A549 (cell line): ENCODE data around the gene FMNL2. TPM values are rescaled to one million over a fixed set of nuclear protein-coding genes. Genes with fewer than 3 reads are reported as not detected.

Experiments used
- BCL3 ChIP-seq: fragments of >200 bp; sonication (Bioruptor Twin); formaldehyde crosslinking; IDR thresholded peaks from 3 replicates; pipeline ENCODE4 v1.6.1; 2016
- CBX2 ChIP-seq: fragments of 200-600 bp; sonication (generic); IDR thresholded peaks from 2 replicates; pipeline ENCODE4 v1.6.1; 2016; ENCODE audit warnings: low read depth, mild to moderate bottlenecking, borderline replicate concordance
- CBX8 ChIP-seq: fragments of 200-600 bp; sonication (generic); IDR thresholded peaks from 2 replicates; pipeline ENCODE4 v1.6.1; 2016
- CHD2 ChIP-seq: fragments of 150-350 bp; IDR thresholded peaks from 2 replicates; pipeline ENCODE4 v1.6.1; 2014; ENCODE audit warnings: low read length; ENCODE audit not compliant: partially characterized antibody
- EHF ChIP-seq: fragments of 250-450 bp; sonication (Bioruptor Pico); IDR thresholded peaks from 2 replicates; pipeline ENCODE4 v1.5.0; 2020; ENCODE audit warnings: mild to moderate bottlenecking
- ELK1 ChIP-seq: fragments of 150-350 bp; IDR thresholded peaks from 2 replicates; pipeline ENCODE4 v1.6.1; 2014; ENCODE audit warnings: low read depth, mild to moderate bottlenecking, low read length
- EP300 ChIP-seq, 2 experiments: fragments of >200 bp; sonication (Bioruptor Twin); formaldehyde crosslinking; IDR thresholded peaks; 2 replicates in 1 of 2; 3 replicates in 1 of 2; pipeline ENCODE4 v1.6.1; 2016 to 2017
- FOSL2 ChIP-seq, 2 experiments: fragments of 450-650 bp in 1 of 2; fragments of >200 bp in 1 of 2; sonication (Bioruptor Twin) in 1 of 2; formaldehyde crosslinking; IDR thresholded peaks; 2 replicates each; pipeline versions ENCODE4 v1.5.0 to v1.6.1; 2016 to 2020; ENCODE audit warnings: mild to moderate bottlenecking in 1 of 2, moderate library complexity in 1 of 2
- GATA3 ChIP-seq: IDR thresholded peaks from 2 replicates; pipeline ENCODE4 v1.6.1; 2012; ENCODE audit warnings: borderline replicate concordance
- HDAC2 ChIP-seq: fragments of 200-600 bp; sonication (generic); IDR thresholded peaks from 2 replicates; pipeline ENCODE4 v1.6.1; 2016
- HES2 ChIP-seq: fragments of >200 bp; sonication (Bioruptor Twin); formaldehyde crosslinking; IDR thresholded peaks from 2 replicates; pipeline ENCODE4 v1.6.1; 2016
- HOXB13 ChIP-seq: fragments of 250-450 bp; sonication (Bioruptor Pico); IDR thresholded peaks from 2 replicates; pipeline ENCODE4 v1.5.0; 2020; ENCODE audit warnings: low read depth, mild to moderate bottlenecking, moderate library complexity
- JUNB ChIP-seq: fragments of >200 bp; sonication (Bioruptor Twin); formaldehyde crosslinking; IDR thresholded peaks from 2 replicates; pipeline ENCODE4 v1.6.1; 2016
- MAFK ChIP-seq: fragments of 450-650 bp; IDR thresholded peaks from 2 replicates; pipeline ENCODE4 v1.6.1; 2014; ENCODE audit not compliant: partially characterized antibody
- NPAS2 ChIP-seq: fragments of 250-450 bp; sonication (Bioruptor Pico); IDR thresholded peaks from 2 replicates; pipeline ENCODE4 v1.8.0; 2022; ENCODE audit warnings: mild to moderate bottlenecking, moderate library complexity, borderline replicate concordance
- NR3C1 ChIP-seq: fragments of >200 bp; sonication (Bioruptor Twin); formaldehyde crosslinking; IDR thresholded peaks from 3 replicates; pipeline ENCODE4 v1.6.1; 2017
- PBX3 ChIP-seq: IDR thresholded peaks from 2 replicates; pipeline ENCODE4 v1.6.1; 2012
- POLR2A ChIP-seq: IDR thresholded peaks from 2 replicates; pipeline ENCODE4 v1.6.1; 2012; ENCODE audit warnings: mild to moderate bottlenecking, low read length
- RCOR1 ChIP-seq: fragments of 150-350 bp; IDR thresholded peaks from 2 replicates; pipeline ENCODE4 v1.6.1; 2014; ENCODE audit warnings: antibody characterized with exemption, low read length, low read depth
- REST ChIP-seq: fragments of 200-600 bp; sonication (generic); IDR thresholded peaks from 2 replicates; pipeline ENCODE4 v1.6.1; 2016; ENCODE audit warnings: antibody characterized with exemption, mild to moderate bottlenecking, moderate library complexity
- RNF2 ChIP-seq: fragments of 200-600 bp; sonication (generic); IDR thresholded peaks from 2 replicates; pipeline ENCODE4 v1.6.1; 2016; ENCODE audit warnings: low read depth, mild to moderate bottlenecking, antibody characterized with exemption, moderate library complexity, borderline replicate concordance
- SREBF2 ChIP-seq: fragments of 450-650 bp; IDR thresholded peaks from 2 replicates; pipeline ENCODE4 v1.6.1; 2014; ENCODE audit warnings: mild to moderate bottlenecking, moderate library complexity
- TP53 ChIP-seq: fragments of 250-450 bp; sonication (Bioruptor Pico); IDR thresholded peaks from 2 replicates; pipeline ENCODE4 v1.5.0; 2021; ENCODE audit warnings: mild to moderate bottlenecking, moderate library complexity
- polyA plus RNA-seq, 4 experiments: library from polyadenylated mRNA; depleted of rRNA in 3 of 4; stranded (reverse); fragments of >200 nt; fragmentation: RNase III in 1 of 4; extraction: RNeasy Plus Mini Kit Qiagen cat#74134 plus additional on column Dnase treatment in 1 of 4; gene quantifications; 2 replicates in 3 of 4; 3 replicates in 1 of 4; pipeline ENCODE4 v1.2.3, GENCODE V29; 2011 to 2017

Gene FMNL2
- polyA plus RNA-seq, 2 of the 4 experiments (the other 2 are of a cell fraction): 27.9 to 36.5 TPM

GRCh38 chr2:152421521-152422370, 86.8 kb downstream of the FMNL2 start (continued):
- TF ChIP-seq BCL3: peak; percentile 93; the same call in 2 of the 3 replicates
- TF ChIP-seq ELK1: no peak
- no peak for TF ChIP-seq CBX8
- peak; percentile 83 for TF ChIP-seq HES2
- TF ChIP-seq SREBF2: no peak
- TF ChIP-seq TP53 (CRISPR knock-in tag): no peak
- TF ChIP-seq CBX2: no peak
- TF ChIP-seq FOSL2 (IDR thresholded peaks at IDR 0.05): peak; percentile 91
- TF ChIP-seq FOSL2 (CRISPR knock-in tag; IDR thresholded peaks at IDR 0.05): peak; percentile 94
- TF ChIP-seq REST: no peak
- no peak for TF ChIP-seq MAFK
- peak; percentile 83 to 91; a peak in 4 of 5 replicates for TF ChIP-seq EP300 (IDR thresholded peaks at IDR 0.05)
- TF ChIP-seq RCOR1: no peak
- TF ChIP-seq HOXB13 (CRISPR knock-in tag): no peak
- no peak for TF ChIP-seq PBX3
- no peak for TF ChIP-seq POLR2A
- no peak for TF ChIP-seq CHD2
- no peak for TF ChIP-seq NPAS2 (CRISPR knock-in tag)
- no peak for TF ChIP-seq HDAC2
- TF ChIP-seq NR3C1: no peak
- peak; percentile 82; the same call in 1 of the 2 replicates for TF ChIP-seq GATA3
- no peak for TF ChIP-seq EHF (CRISPR knock-in tag)
- TF ChIP-seq JUNB: peak; percentile 96
- no peak for TF ChIP-seq RNF2
- TF ChIP-seq, all 56 proteins: peak for 13
